GM18873 (cell line): ENCODE measurements around the gene FARP1.

Source experiments
- ATAC-seq: cut with Tn5 transposase; IDR thresholded peaks from one replicate; pipeline ENCODE4 v1.9.1; 2021; ENCODE audit warnings: mild to moderate bottlenecking, moderate library complexity, moderate number of reproducible peaks; ENCODE audit not compliant: unreplicated experiment, low FRiP score

Gene FARP1

DNA sequence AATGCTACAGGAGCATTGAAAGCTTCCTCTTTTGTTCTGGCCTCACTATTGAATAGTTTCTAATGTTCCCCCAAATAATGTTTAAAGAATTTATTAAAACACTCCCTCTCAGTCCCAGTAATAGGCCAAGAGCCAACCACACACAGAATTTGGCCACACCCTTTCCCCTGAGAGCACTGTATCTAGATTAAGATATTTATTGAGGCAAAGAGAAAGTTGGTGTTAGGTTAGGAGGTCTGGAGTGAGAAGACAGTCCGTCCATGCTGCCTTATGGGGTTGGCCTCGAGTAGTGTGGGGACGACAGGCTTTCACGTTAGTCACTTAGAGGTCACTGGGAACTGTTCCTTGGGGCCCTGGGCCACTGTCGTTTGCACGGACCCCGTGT is 157.1 kb downstream of the FARP1 start:
- ATAC-seq, result no peak

GRCh38 chr13:98300956-98301641 is 158.2 kb downstream of the FARP1 start:
- no peak for ATAC-seq

GRCh38 chr13:98301721-98302120 is 158.8 kb downstream of the FARP1 start:
- no peak for ATAC-seq

- no peak for ATAC-seq
Measured at GRCh38 chr13:98303858-98304257, 161.0 kb downstream of the FARP1 start.

- no peak for ATAC-seq
Measured at GRCh38 chr13:98305670-98306069, 162.8 kb downstream of the FARP1 start.

GRCh38 chr13:98307463-98308085 is 164.7 kb downstream of the FARP1 start:
- ATAC-seq, result no peak

GRCh38 chr13:98308086-98308911 is 165.4 kb downstream of the FARP1 start:
- ATAC-seq, result no peak

DNA sequence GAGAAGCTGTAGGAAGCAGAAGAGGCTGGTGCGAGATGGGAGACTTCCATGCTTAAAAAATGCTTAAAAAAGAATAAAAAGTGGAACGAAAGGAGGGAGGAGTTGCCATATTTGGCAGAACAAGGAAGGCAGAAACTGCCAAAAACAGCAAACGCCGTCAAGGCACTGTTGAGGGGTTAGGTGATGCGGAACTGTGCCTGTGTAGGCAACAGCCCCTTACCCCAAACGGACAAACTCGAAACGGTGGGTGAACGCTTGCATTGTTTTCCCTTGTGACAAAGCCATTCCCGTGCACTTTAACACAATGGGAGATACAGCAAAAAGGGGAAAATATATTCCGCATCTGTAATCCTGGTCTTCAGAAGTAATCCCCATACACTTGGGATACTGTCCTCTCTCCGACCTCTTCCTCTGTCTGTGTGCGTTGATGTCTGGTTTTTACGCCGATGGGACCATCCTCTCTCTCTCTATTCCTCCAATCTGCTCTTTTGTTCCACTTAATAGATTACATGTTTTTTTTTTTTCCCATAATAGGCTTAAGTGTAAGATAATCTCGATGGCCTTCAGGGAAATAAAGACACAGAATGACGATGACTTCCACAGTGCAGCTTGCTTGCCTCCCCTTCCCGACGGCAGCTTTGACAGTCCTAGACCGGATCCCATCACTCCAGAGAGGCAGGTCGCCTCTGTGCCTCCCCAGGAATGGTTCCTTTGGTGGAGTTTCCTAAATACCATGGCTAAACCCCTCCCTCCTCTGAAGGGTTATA is 166.9 kb downstream of the FARP1 start:
- ATAC-seq, result no peak

GRCh38 chr13:98310485-98311199 is 167.7 kb downstream of the FARP1 start:
- ATAC-seq, result no peak

GRCh38 chr13:98311200-98311548 is 168.3 kb downstream of the FARP1 start:
- ATAC-seq, result no peak

GRCh38 chr13:98312606-98313005 is 169.7 kb downstream of the FARP1 start:
- no peak for ATAC-seq

DNA sequence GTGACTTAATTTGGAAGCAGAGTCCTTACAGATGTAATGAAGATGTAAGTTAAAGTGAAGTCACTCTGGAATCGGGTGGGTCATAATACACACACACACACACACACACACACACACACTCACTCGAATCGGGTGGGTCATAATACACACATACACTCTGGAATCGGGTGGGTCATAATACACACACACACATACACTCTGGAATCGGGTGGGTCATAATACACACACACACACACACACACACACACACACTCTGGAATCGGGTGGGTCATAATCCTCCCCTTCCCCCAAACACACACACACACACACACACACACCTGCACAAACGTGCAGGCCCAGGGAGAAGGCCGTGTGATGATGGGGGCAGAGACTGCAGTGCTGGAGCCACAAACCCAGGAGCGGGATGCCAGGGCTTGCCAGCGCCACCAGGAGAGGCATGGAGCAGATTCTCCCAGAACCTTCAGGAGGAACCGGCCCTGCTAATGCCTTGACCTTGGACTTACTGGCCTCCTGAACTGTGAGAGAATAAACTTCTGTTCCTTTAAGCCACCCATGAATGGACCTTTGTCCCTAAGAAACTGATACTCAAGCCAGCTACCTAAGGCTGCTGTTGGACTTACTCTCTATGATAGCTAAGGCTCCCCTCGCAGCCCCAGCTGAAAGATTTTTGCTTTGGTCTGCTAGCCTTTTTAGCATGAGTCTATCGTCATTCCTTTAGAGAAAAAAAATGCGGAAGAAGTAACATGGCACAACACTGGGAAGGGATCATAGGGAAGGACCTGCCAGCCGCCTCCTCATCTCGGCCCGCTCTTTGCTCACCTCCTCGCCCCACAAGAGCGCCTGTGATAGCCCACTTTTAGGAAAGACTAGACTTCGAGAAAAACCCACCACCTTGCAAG is 170.4 kb downstream of the FARP1 start:
- ATAC-seq, result no peak

- ATAC-seq, result no peak
Measured at GRCh38 chr13:98313922-98314292, 171.0 kb downstream of the FARP1 start.

GRCh38 chr13:98315466-98315865 is 172.6 kb downstream of the FARP1 start:
- ATAC-seq, result no peak

GRCh38 chr13:98315902-98316301 is 173.0 kb downstream of the FARP1 start:
- no peak for ATAC-seq

GRCh38 chr13:98317573-98318171 is 174.8 kb downstream of the FARP1 start:
- ATAC-seq, result no peak

GRCh38 chr13:98318263-98318878 is 175.5 kb downstream of the FARP1 start:
- ATAC-seq, result no peak

DNA sequence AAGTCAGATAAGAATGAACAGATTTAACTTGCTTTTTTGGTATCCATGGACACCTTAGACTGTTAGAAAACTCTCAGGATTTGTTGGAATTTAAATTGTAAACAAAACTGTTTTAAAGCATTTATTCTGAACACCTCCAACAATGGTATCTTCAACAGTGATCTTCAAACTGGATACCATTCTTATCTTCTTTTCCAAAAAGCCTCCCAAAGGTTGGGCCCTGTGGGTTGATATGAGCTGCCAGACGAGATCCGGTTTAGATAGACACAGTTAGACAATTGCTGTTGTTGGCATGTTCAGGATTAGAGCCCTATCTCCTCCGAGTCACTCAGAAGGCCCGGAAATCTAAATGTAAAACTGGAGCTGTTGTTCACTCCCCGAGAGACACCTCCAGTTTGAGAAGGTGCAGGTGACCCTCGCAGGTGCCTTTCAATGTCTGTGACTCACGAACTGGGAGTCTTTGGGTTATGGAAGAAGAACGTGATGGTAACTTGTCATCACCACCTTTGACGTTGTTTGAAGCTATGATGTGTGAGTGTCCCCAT is 177.7 kb downstream of the FARP1 start:
- ATAC-seq, result no peak
